Measurements from ENCODE around the gene RAB31. TPM values are rescaled to one million over a fixed set of nuclear protein-coding genes. Genes with fewer than 3 reads are reported as not detected.

The RAB31 gene
- total RNA-seq, 4 donors from 2014 or later = 27.1 to 54.4 (median 44.3) TPM

- no peak for DNase-seq (ENCODE audit: low spot score in 2 of 2)
- H3K27me3 ChIP-seq = no peaks in the 10 kb centered on the region
- no peaks in the 10 kb centered on the region for H3K9me3 ChIP-seq
- no peak for TF ChIP-seq CTCF (IDR thresholded peaks at IDR 0.05)
- TF ChIP-seq EP300 (IDR thresholded peaks at IDR 0.05) = peak in 1 of 2 donors; percentile 27
- WGBS, 2 donors = 33 to 40% methylated on average over 9 of the region's 9 CpGs
- H3K27ac ChIP-seq = peak overlapping the region in 3 of 4 donors; percentile 70 to 86 (median 78)
- H3K36me3 ChIP-seq = no peaks in the 10 kb centered on the region
- no peak overlapping the region for H3K4me3 ChIP-seq
- H3K4me1 ChIP-seq = peaks cover 0 to 26% (median 21%) of the 10 kb centered on the region in 4 donors
Observed at GRCh38 chr18:9684881-9685614, 23.1 kb upstream of the RAB31 start.

GRCh38 chr18:9685615-9685890 is 22.5 kb upstream of the RAB31 start:
- DNase-seq (ENCODE audit: low spot score in 2 of 2) = no peak
- WGBS, 2 donors = 88% methylated on average over 4 of the region's 4 CpGs
- Histone ChIP-seq H3K4me1 (peaks cover 0 to 26% (median 21%) of the 10 kb centered on the region in 4 donors), H3K27me3 (no peaks in the 10 kb centered on the region), H3K9me3 (no peaks in the 10 kb centered on the region), H3K4me3 (no peak overlapping the region), H3K27ac (peak overlapping the region in 3 of 4 donors; percentile 70 to 86 (median 78)), H3K36me3 (no peaks in the 10 kb centered on the region)
- TF ChIP-seq EP300 (IDR thresholded peaks at IDR 0.05) = no peak
- TF ChIP-seq POLR2A (IDR thresholded peaks at IDR 0.05) = no peak
- TF ChIP-seq CTCF (IDR thresholded peaks at IDR 0.05) = no peak

- DNase-seq (ENCODE audit: low spot score in 2 of 2) = no peak
- TF ChIP-seq CTCF (IDR thresholded peaks at IDR 0.05) = no peak
- peaks cover 0 to 26% (median 21%) of the 10 kb centered on the region in 4 donors for H3K4me1 ChIP-seq
- no peaks in the 10 kb centered on the region for H3K36me3 ChIP-seq
- H3K27me3 ChIP-seq = no peaks in the 10 kb centered on the region
- WGBS, 2 donors = 78 to 82% methylated on average over 19 of the region's 19 CpGs
- no peak overlapping the region for H3K27ac ChIP-seq
- no peak overlapping the region for H3K4me3 ChIP-seq
- H3K9me3 ChIP-seq = no peaks in the 10 kb centered on the region
Observed at GRCh38 chr18:9688036-9688741, 19.9 kb upstream of the RAB31 start.

GRCh38 chr18:9689253-9689652 is 18.8 kb upstream of the RAB31 start:
- Histone ChIP-seq H3K36me3 (no peaks in the 10 kb centered on the region), H3K4me1 (peaks cover 0 to 16% (median 13%) of the 10 kb centered on the region in 4 donors), H3K27me3 (no peaks in the 10 kb centered on the region), H3K27ac (no peak overlapping the region), H3K9me3 (no peaks in the 10 kb centered on the region), H3K4me3 (no peak overlapping the region)
- DNase-seq (ENCODE audit: low spot score in 2 of 2) = no peak
- 95% methylated on average over 3 of the region's 3 CpGs for WGBS, 2 donors
- TF ChIP-seq POLR2A (IDR thresholded peaks at IDR 0.05) (no peak), CTCF (IDR thresholded peaks at IDR 0.05) (no peak), EP300 (IDR thresholded peaks at IDR 0.05) (no peak)

- no peak overlapping the region for H3K27ac ChIP-seq
- no peaks in the 10 kb centered on the region for H3K36me3 ChIP-seq
- peaks cover 0 to 2% (median under 1%) of the 10 kb centered on the region in 4 donors for H3K4me1 ChIP-seq
- no peak for DNase-seq (ENCODE audit: low spot score in 2 of 2)
- H3K27me3 ChIP-seq = no peaks in the 10 kb centered on the region
- H3K9me3 ChIP-seq = no peaks in the 10 kb centered on the region
- TF ChIP-seq EP300 (IDR thresholded peaks at IDR 0.05) = no peak
- TF ChIP-seq CTCF (IDR thresholded peaks at IDR 0.05) = no peak
- TF ChIP-seq POLR2A (IDR thresholded peaks at IDR 0.05) = no peak
- H3K4me3 ChIP-seq = no peak overlapping the region
- 96 to 100% methylated on average over 3 of the region's 3 CpGs for WGBS, 2 donors
Observed at GRCh38 chr18:9690418-9691188, 17.5 kb upstream of the RAB31 start.

All from tibial nerve (tissue), 4 donors.